Testis (tissue), 3 donors: ENCODE results near the gene AKIRIN2. TPM values are rescaled to one million over a fixed set of nuclear protein-coding genes. Genes with fewer than 3 reads are reported as not detected.

Experiments
- DNase-seq: peaks from one replicate; pipeline ENCODE4 v3.0.0-alpha.2; 2019
- H3K27ac ChIP-seq, 2 donors: fragments of 200-600 bp; sonication (generic); one replicate each; pipeline ENCODE4 v1.5.1; 2019
- H3K27me3 ChIP-seq: fragments of 200-600 bp; sonication (generic); one replicate; pipeline ENCODE4 v1.5.1; 2019
- H3K36me3 ChIP-seq: fragments of 200-600 bp; sonication (generic); one replicate; pipeline ENCODE4 v1.5.1; 2017; ENCODE audit warnings: low read depth; ENCODE audit errors: missing control alignments
- H3K4me1 ChIP-seq: fragments of 200-600 bp; sonication (generic); one replicate; pipeline ENCODE4 v1.5.1; 2019
- H3K4me3 ChIP-seq, 2 donors: fragments of 200-600 bp; sonication (generic); one replicate each; pipeline ENCODE4 v1.5.1; 2017 to 2019
- H3K9me3 ChIP-seq: fragments of 200-600 bp; sonication (generic); one replicate; pipeline ENCODE4 v1.5.1; 2017
- WGBS, 2 donors: methylation state at CpG; one replicate each; pipeline ENCODE4 v1.1.5; 2018; 5-methylcytosine and 5-hydroxymethylcytosine counted together
- intact Hi-C: fragments of 100-400 bp; cut with DNase I; formaldehyde crosslinking; loops from one replicate; pipeline ENCODE4 v1.15.1; 2023; ENCODE audit warnings: low total_unique reads
- polyA plus RNA-seq: library from polyadenylated mRNA; stranded (reverse); fragments of 350-450 nt; fragmentation: Illumina TruSeq; extraction: RNeasy Lipid Tissue Mini Kit (QIAGEN cat#74804); gene quantifications from one replicate; pipeline ENCODE4 v1.2.3, GENCODE V29; 2014; ENCODE audit warnings: low read depth, low replicate concordance; ENCODE audit not compliant: insufficient read depth
- small RNA-seq, 2 donors: library from RNA; depleted of rRNA; stranded (forward); fragments of <200 nt; gene quantifications; one replicate each; pipeline ENCODE3, GENCODE V24; 2016
- total RNA-seq, 2 donors: library from RNA; depleted of rRNA; stranded (reverse); fragments of >200 nt; gene quantifications; one replicate each; pipeline ENCODE4 v1.2.3, GENCODE V29; 2016
- TF ChIP-seq, protein P1 (sequence below), 3 experiments: fragments of 450-650 bp in 2 of 3; fragments of 200-600 bp in 1 of 3; sonication (generic) in 1 of 3; IDR thresholded peaks; one replicate each; pipeline ENCODE4 v1.5.1; 2016 to 2019; ENCODE audit warnings: antibody characterized with exemption in 3 of 3, mild to moderate bottlenecking in 2 of 3, moderate library complexity in 1 of 3

Gene AKIRIN2
- total and polyA plus RNA-seq, 3 donors from 2014 or later: 65.2 to 73.5 (median 72.5) TPM

DNA sequence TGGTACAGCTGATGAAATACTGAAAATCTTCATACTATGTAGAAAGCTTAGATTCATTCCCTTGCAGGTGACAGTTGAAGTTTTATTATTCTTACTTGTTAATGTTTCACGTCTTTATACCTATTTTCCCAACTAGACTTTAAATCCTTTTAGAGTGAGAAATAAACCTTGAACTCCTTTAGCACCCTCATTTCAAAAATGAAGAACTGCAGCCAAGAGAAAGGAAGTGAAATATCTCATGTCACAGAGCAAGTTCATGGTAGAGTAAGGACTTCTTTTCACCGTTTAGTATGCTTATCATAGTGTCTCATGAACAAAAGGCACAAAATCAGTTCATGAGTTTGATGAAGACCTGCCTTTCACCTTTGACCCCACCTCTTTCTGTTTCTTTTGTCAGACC, 73.6 kb downstream of the AKIRIN2 start:
- no peaks in the 10 kb centered on the region for H3K36me3 ChIP-seq
- intact Hi-C loops: no loop called here
- H3K27ac ChIP-seq: peak overlapping the region in 1 of 2 donors; percentile 2
- no peaks in the 10 kb centered on the region for H3K27me3 ChIP-seq
- TF ChIP-seq, protein P1, sequence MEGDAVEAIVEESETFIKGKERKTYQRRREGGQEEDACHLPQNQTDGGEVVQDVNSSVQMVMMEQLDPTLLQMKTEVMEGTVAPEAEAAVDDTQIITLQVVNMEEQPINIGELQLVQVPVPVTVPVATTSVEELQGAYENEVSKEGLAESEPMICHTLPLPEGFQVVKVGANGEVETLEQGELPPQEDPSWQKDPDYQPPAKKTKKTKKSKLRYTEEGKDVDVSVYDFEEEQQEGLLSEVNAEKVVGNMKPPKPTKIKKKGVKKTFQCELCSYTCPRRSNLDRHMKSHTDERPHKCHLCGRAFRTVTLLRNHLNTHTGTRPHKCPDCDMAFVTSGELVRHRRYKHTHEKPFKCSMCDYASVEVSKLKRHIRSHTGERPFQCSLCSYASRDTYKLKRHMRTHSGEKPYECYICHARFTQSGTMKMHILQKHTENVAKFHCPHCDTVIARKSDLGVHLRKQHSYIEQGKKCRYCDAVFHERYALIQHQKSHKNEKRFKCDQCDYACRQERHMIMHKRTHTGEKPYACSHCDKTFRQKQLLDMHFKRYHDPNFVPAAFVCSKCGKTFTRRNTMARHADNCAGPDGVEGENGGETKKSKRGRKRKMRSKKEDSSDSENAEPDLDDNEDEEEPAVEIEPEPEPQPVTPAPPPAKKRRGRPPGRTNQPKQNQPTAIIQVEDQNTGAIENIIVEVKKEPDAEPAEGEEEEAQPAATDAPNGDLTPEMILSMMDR (IDR thresholded peaks at IDR 0.05): no peak
- peaks cover 9% of the 10 kb centered on the region for H3K4me1 ChIP-seq
- DNase-seq: no peak
- WGBS, 2 donors: 47 to 52% methylated on average over 2 of the region's 2 CpGs
- no peaks in the 10 kb centered on the region for H3K9me3 ChIP-seq
- H3K4me3 ChIP-seq: no peak overlapping the region

Small RNA genes within 50 kb of the gene (small RNA-seq; reads per million reads assigned to genes)
- 0 reads per million in 2 donors for gene RF01210

Other genes starting within 250 kb of the AKIRIN2 start
- gene SLC35A1, start 229.3 kb downstream of the AKIRIN2 start, total RNA-seq: 10 to 100 TPM; 16.5 to 17.2 TPM
- 20.2 TPM for gene SLC35A1, start 229.3 kb downstream of the AKIRIN2 start, polyA plus RNA-seq
- 10 to 100 TPM; 33.1 to 35.7 TPM for gene RARS2, start 112.2 kb downstream of the AKIRIN2 start, total RNA-seq
- gene RARS2, start 112.2 kb downstream of the AKIRIN2 start, polyA plus RNA-seq: 50.9 TPM
- gene ORC3, start 112.1 kb downstream of the AKIRIN2 start, total RNA-seq: 10 to 100 TPM; 38.8 to 50.4 TPM
- gene ORC3, start 112.1 kb downstream of the AKIRIN2 start, polyA plus RNA-seq: 40.5 TPM